ENCODE measurements around the gene ASB2. TPM values are rescaled to one million over a fixed set of nuclear protein-coding genes. Genes with fewer than 3 reads are reported as not detected.

The ASB2 gene
- total and polyA plus RNA-seq, 2 of the 13 experiments (the other 11 are each of a cell fraction or from before 2014, with no cell fraction given) = 0.82 to 4.1 TPM

GRCh38 chr14:93984987-93985410 lies 8.6 kb upstream of the ASB2 start (continued):
- TF ChIP-seq ZNF609 (CRISPR knock-in tag; IDR thresholded peaks at IDR 0.05; ENCODE audit: borderline replicate concordance) = no peak
- no peak for TF ChIP-seq HDAC6 (IDR thresholded peaks at IDR 0.05; ENCODE audit: low read depth, low read length)
- no peak for TF ChIP-seq ZNF703 (CRISPR knock-in tag; IDR thresholded peaks at IDR 0.05; ENCODE audit: borderline replicate concordance)
- TF ChIP-seq SNAPC5 (CRISPR knock-in tag; IDR thresholded peaks at IDR 0.05; ENCODE audit: borderline replicate concordance) = no peak
- no peak for TF ChIP-seq ZBTB33 (CRISPR knock-in tag; IDR thresholded peaks at IDR 0.05)
- TF ChIP-seq ZNF75D (CRISPR knock-in tag; IDR thresholded peaks at IDR 0.05; ENCODE audit: borderline replicate concordance) = no peak
- peak; percentile 50 for TF ChIP-seq TEAD3 (CRISPR knock-in tag; optimal IDR thresholded peaks at IDR 0.05; ENCODE audit: borderline replicate concordance)
- TF ChIP-seq CBFB (CRISPR knock-in tag; IDR thresholded peaks at IDR 0.05) = peak; percentile 74; the same call in 1 of the 2 replicates
- no peak for TF ChIP-seq ATF5 (CRISPR knock-in tag; IDR thresholded peaks at IDR 0.05; ENCODE audit: low read depth)
- 0 out of 2 replicates have a peak, but pooled peaks have one; percentile 47 for TF ChIP-seq ZBTB4 (CRISPR knock-in tag; IDR thresholded peaks at IDR 0.05; ENCODE audit: borderline replicate concordance)
- peak; percentile 68 for TF ChIP-seq SALL1 (CRISPR knock-in tag; IDR thresholded peaks at IDR 0.05)
- no peak for TF ChIP-seq ZNF562 (CRISPR knock-in tag; IDR thresholded peaks at IDR 0.05; ENCODE audit: borderline replicate concordance)
